Measurements from ENCODE around the gene ACSL5.

GRCh38 chr10:112465299-112465883, 91.5 kb downstream of the ACSL5 start:
- TF ChIP-seq CTCF (conservative IDR thresholded peaks at IDR 0.05; ENCODE audit: low read length) (no peak), EZH2phosphoT487 (IDR thresholded peaks at IDR 0.05; ENCODE audit: borderline replicate concordance, low read depth, low read length) (no peak)

Data from OCI-LY7 (cell line).